Neutrophil (primary cell): ENCODE measurements around the gene PTGER4.

Experiments used
- H3K27ac ChIP-seq: fragments of 200-600 bp; sonication (generic); 2 replicates; pipeline ENCODE4 v1.5.1; 2016; ENCODE audit warnings: mild to moderate bottlenecking, moderate library complexity
- H3K27me3 ChIP-seq: fragments of 200-600 bp; sonication (generic); 2 replicates; pipeline ENCODE4 v1.6.0; 2016; ENCODE audit warnings: mild to moderate bottlenecking
- H3K36me3 ChIP-seq: fragments of 200-600 bp; sonication (generic); 2 replicates; pipeline ENCODE4 v1.5.1; 2017
- H3K4me1 ChIP-seq, 2 experiments: fragments of 200-600 bp in 1 of 2; sonication (generic) in 1 of 2; 1 replicate in 1 of 2; 2 replicates in 1 of 2; pipeline versions ENCODE4 v1.5.1 to v1.6.1; 2013 to 2016; ENCODE audit warnings: low read depth in 1 of 2, low read length in 1 of 2, mild to moderate bottlenecking in 1 of 2, moderate library complexity in 1 of 2; ENCODE audit not compliant: control insufficient read depth in 1 of 2, insufficient read depth in 1 of 2
- H3K4me3 ChIP-seq, 2 experiments: fragments of 200-600 bp in 1 of 2; sonication (generic) in 1 of 2; 1 replicate in 1 of 2; 2 replicates in 1 of 2; pipeline ENCODE4 v1.5.1; 2013 to 2016; ENCODE audit warnings: low read depth in 1 of 2, low read length in 1 of 2, mild to moderate bottlenecking in 1 of 2, moderate library complexity in 1 of 2
- H3K9me3 ChIP-seq: fragments of 200-600 bp; sonication (generic); 2 replicates; pipeline ENCODE4 v1.5.1; 2016
- CTCF ChIP-seq: fragments of 200-600 bp; sonication (generic); IDR thresholded peaks from 2 replicates; pipeline ENCODE4 v1.5.1; 2016; ENCODE audit warnings: antibody characterized with exemption

The PTGER4 gene

GRCh38 chr5:40678460-40679147 is 1.1 kb upstream of the PTGER4 start:
- H3K9me3 ChIP-seq = no peaks in the 10 kb centered on the region
- peak overlapping the region; percentile 79 to 82 for H3K4me3 ChIP-seq
- peak overlapping the region; percentile 87 for H3K27ac ChIP-seq
- peaks cover 65 to 69% of the 10 kb centered on the region in 2 experiments for H3K4me1 ChIP-seq
- H3K27me3 ChIP-seq = no peaks in the 10 kb centered on the region
- H3K36me3 ChIP-seq = no peaks in the 10 kb centered on the region
- no peak for TF ChIP-seq CTCF

- Histone ChIP-seq H3K4me3 (peak overlapping the region; percentile 79 to 82), H3K27me3 (no peaks in the 10 kb centered on the region), H3K27ac (peak overlapping the region; percentile 87)
Measured at GRCh38 chr5:40679148-40679912, 385 bp upstream of the PTGER4 start.

GRCh38 chr5:40680741-40681362 is 1.1 kb downstream of the PTGER4 start:
- Histone ChIP-seq H3K9me3 (no peaks in the 10 kb centered on the region), H3K4me3 (peak overlapping the region; percentile 79 to 82), H3K4me1 (peaks cover 81 to 83% of the 10 kb centered on the region in 2 experiments), H3K27me3 (no peaks in the 10 kb centered on the region), H3K27ac (peak overlapping the region; percentile 87), H3K36me3 (no peaks in the 10 kb centered on the region)
- TF ChIP-seq CTCF = no peak

More at GRCh38 chr5:40679148-40679912, 385 bp upstream of the PTGER4 start:
- H3K9me3 ChIP-seq = no peaks in the 10 kb centered on the region
- peak; percentile 51 for TF ChIP-seq CTCF
- no peaks in the 10 kb centered on the region for H3K36me3 ChIP-seq
- H3K4me1 ChIP-seq = peaks cover 72 to 74% of the 10 kb centered on the region in 2 experiments

GRCh38 chr5:40681363-40682153 is 1.8 kb downstream of the PTGER4 start:
- Histone ChIP-seq H3K27me3 (no peaks in the 10 kb centered on the region), H3K27ac (peak overlapping the region; percentile 87), H3K4me3 (peak overlapping the region; percentile 79 to 82), H3K9me3 (no peaks in the 10 kb centered on the region), H3K36me3 (no peaks in the 10 kb centered on the region), H3K4me1 (peaks cover 81 to 83% of the 10 kb centered on the region in 2 experiments)
- TF ChIP-seq CTCF = no peak
